Measurements from ENCODE around the gene IGF1R.

- TF ChIP-seq GABPA (IDR thresholded peaks at IDR 0.05; ENCODE audit: borderline replicate concordance, insufficient read depth, low read length): no peak
- TF ChIP-seq, protein P1, sequence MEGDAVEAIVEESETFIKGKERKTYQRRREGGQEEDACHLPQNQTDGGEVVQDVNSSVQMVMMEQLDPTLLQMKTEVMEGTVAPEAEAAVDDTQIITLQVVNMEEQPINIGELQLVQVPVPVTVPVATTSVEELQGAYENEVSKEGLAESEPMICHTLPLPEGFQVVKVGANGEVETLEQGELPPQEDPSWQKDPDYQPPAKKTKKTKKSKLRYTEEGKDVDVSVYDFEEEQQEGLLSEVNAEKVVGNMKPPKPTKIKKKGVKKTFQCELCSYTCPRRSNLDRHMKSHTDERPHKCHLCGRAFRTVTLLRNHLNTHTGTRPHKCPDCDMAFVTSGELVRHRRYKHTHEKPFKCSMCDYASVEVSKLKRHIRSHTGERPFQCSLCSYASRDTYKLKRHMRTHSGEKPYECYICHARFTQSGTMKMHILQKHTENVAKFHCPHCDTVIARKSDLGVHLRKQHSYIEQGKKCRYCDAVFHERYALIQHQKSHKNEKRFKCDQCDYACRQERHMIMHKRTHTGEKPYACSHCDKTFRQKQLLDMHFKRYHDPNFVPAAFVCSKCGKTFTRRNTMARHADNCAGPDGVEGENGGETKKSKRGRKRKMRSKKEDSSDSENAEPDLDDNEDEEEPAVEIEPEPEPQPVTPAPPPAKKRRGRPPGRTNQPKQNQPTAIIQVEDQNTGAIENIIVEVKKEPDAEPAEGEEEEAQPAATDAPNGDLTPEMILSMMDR (IDR thresholded peaks at IDR 0.05; ENCODE audit: control extremely low read depth in 1 of 3, insufficient read depth in 1 of 3, low read depth in 1 of 3, low read length in 3 of 3): no peak
- no peak for TF ChIP-seq RFX5 (IDR thresholded peaks at IDR 0.05; ENCODE audit: borderline replicate concordance, low read depth, low read length)
- no peak for TF ChIP-seq POLR2A (IDR thresholded peaks at IDR 0.05; ENCODE audit: control extremely low read depth in 1 of 2, low read depth in 2 of 2, low read length in 2 of 2)
These were observed 207.6 kb downstream of the IGF1R start for GRCh38 chr15:98855815-98856531.
